ENCODE results near the gene PRPF31.

DNA sequence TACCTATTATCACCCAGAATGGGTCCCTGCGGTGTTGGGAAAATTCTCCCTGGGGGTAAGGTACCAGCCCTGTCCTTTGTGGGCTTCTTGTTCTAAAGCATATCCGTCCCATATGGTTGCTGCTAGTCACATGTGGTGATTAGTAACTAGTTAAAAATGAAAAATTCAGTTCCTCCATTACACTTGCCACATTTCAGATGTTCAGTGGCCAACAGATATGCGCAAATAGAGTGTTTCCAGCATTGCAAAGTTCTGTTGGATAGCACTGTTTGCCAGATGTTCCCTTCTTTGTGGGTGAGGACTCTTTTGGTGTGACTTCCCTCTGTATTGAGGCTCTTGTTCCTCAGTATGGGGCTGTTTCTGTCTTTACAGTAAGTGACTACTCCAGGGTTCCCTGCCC lies 25.8 kb downstream of the PRPF31 start:
- TF ChIP-seq, protein P1, sequence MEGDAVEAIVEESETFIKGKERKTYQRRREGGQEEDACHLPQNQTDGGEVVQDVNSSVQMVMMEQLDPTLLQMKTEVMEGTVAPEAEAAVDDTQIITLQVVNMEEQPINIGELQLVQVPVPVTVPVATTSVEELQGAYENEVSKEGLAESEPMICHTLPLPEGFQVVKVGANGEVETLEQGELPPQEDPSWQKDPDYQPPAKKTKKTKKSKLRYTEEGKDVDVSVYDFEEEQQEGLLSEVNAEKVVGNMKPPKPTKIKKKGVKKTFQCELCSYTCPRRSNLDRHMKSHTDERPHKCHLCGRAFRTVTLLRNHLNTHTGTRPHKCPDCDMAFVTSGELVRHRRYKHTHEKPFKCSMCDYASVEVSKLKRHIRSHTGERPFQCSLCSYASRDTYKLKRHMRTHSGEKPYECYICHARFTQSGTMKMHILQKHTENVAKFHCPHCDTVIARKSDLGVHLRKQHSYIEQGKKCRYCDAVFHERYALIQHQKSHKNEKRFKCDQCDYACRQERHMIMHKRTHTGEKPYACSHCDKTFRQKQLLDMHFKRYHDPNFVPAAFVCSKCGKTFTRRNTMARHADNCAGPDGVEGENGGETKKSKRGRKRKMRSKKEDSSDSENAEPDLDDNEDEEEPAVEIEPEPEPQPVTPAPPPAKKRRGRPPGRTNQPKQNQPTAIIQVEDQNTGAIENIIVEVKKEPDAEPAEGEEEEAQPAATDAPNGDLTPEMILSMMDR (conservative IDR thresholded peaks at IDR 0.05; ENCODE audit: low read length): no peak
- TF ChIP-seq EZH2phosphoT487 (IDR thresholded peaks at IDR 0.05; ENCODE audit: borderline replicate concordance): no peak

All from Loucy (cell line).